Epithelial cell of proximal tubule (primary cell): Measurements from ENCODE around the gene TXNRD3. TPM values are rescaled to one million over a fixed set of nuclear protein-coding genes. Genes with fewer than 3 reads are reported as not detected.
A peak's percentile ranks its signal among the peaks of the same experiment; 100 is the strongest.

Source experiments
- DNase-seq: peaks from one replicate; pipeline ENCODE4 v3.0.0-alpha.2; 2011; ENCODE audit warnings: low read depth
- H3K4me3 ChIP-seq: 2 replicates; pipeline ENCODE4 v1.5.1; 2011; ENCODE audit warnings: low read depth, mild to moderate bottlenecking, low read length
- total RNA-seq: library from RNA; depleted of rRNA; stranded (reverse); fragments of >200 nt; gene quantifications from 2 replicates; pipeline ENCODE4 v1.2.3, GENCODE V29; 2015
- TF ChIP-seq, protein P1 (sequence below): conservative IDR thresholded peaks from 2 replicates; pipeline ENCODE4 v1.5.1; 2012; ENCODE audit warnings: low read depth, mild to moderate bottlenecking, low read length

TXNRD3 gene
- total RNA-seq, 1 donor from 2014 or later, result 4.5 TPM

DNA sequence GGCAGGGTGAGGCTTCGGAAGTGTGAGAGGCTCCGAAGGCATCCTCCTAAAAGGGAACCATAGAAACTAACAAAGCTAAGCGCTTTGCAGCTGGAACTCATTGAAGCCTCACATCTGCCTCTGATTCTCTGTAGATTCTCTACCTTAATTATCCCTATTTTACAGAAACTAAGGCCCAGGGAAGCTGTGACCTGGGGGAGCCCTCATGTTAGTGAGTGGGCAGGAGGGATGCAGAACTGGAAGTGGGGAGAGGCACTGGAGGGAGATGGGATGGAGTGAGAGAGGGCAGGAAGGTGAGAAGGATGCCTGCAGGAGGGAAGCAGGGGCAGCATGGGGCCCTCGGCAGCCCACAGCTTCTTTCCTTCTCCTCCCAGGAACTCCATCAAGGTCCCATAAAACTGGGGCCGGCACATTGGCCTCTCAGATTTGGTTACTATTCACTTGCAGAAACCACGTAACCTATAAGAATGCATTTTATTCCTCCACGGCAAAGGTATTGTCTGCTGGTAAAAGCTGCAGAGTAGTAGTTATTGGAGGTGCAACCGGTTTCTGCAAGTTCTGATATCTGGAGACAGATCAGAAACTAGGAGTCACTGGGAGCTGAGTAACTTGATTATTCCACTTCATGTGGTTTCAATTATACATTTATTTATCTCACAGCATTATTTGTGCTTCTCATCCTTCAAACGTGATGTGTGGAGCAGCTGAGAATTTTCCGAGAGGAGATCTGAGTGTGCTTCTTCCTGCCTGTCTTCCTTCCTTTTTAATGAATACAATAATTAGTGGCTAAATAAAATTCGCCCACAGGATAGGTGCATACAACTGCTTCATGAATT lies 25.1 kb upstream of the TXNRD3 start:
- no peak for DNase-seq
- H3K4me3 ChIP-seq, result no peak overlapping the region
- TF ChIP-seq, protein P1, sequence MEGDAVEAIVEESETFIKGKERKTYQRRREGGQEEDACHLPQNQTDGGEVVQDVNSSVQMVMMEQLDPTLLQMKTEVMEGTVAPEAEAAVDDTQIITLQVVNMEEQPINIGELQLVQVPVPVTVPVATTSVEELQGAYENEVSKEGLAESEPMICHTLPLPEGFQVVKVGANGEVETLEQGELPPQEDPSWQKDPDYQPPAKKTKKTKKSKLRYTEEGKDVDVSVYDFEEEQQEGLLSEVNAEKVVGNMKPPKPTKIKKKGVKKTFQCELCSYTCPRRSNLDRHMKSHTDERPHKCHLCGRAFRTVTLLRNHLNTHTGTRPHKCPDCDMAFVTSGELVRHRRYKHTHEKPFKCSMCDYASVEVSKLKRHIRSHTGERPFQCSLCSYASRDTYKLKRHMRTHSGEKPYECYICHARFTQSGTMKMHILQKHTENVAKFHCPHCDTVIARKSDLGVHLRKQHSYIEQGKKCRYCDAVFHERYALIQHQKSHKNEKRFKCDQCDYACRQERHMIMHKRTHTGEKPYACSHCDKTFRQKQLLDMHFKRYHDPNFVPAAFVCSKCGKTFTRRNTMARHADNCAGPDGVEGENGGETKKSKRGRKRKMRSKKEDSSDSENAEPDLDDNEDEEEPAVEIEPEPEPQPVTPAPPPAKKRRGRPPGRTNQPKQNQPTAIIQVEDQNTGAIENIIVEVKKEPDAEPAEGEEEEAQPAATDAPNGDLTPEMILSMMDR, result no peak

DNA sequence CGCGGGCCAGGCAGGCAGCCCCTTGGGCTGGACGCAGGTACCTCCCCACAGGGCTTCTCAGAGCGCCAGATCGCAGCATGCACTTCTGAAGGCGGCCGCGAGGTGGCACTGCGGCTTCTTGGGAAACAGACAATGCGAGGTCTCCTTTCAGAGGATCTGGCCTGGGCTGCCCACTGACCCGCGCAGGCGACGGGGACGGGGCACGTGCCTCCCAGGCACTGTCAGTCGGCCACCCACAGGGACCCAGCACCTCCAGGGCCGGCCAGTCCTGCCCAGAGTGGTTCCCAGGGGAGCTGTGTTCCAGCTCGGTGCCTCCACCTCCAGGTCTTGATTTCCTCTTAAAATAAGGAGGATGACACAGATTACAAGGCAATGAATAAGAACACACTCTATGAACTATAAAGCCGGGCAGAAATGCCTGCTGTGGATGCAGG lies 24.4 kb upstream of the TXNRD3 start:
- no peak for DNase-seq
- H3K4me3 ChIP-seq, result no peak overlapping the region
- TF ChIP-seq, protein P1, result peak; percentile 83

GRCh38 chr3:126678693-126679317 lies 23.9 kb upstream of the TXNRD3 start:
- DNase-seq, result no peak
- TF ChIP-seq, protein P1, result no peak
- no peak overlapping the region for H3K4me3 ChIP-seq

- no peak overlapping the region for H3K4me3 ChIP-seq
- TF ChIP-seq, protein P1, result no peak
- DNase-seq, result no peak
Observed at GRCh38 chr3:126677862-126678503, 23.1 kb upstream of the TXNRD3 start.

DNA sequence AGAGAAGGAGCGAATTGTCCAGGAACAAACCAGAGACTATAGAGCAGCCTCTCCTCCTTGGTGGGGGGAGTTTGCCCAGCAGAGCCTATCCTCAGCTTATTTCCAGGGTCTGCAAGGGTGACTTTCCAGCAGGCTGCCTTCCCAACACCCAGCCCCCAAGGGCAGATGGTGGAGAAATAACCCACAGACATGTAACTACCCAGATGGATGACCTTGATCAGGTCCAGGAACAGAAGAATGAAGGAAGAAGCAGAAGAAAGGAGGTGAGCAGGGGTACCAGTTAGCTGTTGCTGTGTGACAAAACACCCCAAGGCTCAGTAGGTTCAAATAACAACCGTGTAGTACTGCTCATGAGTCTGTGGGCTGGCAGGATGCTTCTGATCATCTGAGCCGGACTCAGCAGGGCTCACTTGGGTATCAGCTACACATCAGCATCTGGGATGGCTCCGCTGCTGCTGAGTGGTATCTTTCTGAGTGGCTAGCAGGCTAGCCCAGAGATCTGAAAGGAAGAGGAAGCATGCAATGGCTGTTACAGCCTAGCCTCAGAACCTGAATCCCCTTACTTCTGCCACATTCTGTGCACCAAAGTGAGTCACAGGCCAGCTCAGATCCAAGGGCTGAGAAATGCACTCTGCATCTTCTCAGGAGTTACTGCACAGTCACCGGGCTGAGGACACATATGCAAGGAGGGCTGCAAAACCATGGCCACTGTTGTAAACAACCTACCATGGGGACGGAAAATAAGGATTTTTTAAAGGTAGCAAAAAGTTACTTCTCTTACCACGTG lies 22.2 kb upstream of the TXNRD3 start:
- no peak for DNase-seq
- TF ChIP-seq, protein P1, result no peak
- no peak overlapping the region for H3K4me3 ChIP-seq

DNA sequence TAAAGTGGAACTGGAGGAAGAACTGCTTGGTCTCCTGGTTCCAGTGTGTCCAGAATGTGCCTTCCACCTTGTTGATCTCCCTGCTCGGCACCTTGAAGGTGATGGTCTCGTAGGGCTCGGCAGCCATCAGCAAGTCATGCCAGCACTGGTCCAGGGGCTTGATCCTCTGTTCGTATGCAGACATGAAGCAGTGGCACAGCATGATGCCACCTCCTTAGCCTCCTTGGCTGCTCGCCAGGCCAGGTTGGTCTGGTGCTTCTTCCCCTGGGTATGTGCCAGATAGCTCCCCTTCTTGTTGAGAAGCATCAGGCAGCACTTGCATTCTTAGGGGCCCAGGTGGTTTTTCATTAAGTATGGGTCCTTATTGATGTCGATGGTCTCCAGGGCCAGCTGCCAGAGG lies 17.8 kb upstream of the TXNRD3 start:
- TF ChIP-seq, protein P1, result no peak
- no peak overlapping the region for H3K4me3 ChIP-seq
- DNase-seq, result no peak
